Measurements from ENCODE around the gene HSD3B7. TPM values are rescaled to one million over a fixed set of nuclear protein-coding genes. Genes with fewer than 3 reads are reported as not detected.

The HSD3B7 gene
- total and polyA plus RNA-seq, 10 of the 15 experiments (the other 5 are each of a cell fraction or from before 2014, with no cell fraction given), result 0.18 to 1.8 (median 0.48) TPM; not detected in 1

DNA sequence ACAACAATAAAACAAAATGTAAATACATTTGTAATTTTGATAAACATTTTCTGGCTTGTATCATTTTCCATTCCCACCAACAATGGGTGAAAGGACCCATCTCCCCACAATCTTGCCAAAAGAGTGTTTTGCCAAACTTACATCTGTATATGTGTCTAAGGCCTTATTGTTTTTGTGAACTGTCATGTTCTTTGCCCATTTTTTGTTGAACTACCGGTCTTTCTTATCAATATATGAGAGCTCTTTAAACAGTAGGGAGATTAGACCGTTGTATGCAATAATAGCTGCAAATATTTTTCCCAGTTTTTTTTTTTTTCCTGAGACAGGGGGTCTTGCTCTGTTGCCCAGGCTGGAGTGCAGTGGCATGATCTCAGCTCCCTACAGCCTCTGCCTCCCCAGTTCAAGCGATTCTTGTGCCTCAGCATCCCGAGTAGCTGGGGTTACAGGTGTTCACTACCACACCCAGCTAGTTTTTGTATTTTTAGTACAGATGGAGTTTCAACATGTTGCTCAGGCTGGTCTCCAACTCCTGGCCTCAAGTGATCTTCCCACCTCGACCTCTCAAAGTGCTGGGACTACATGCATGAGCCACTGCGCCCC, 38.7 kb downstream of the HSD3B7 start:
- ChIA-PET POLR2A (no interaction called here), RAD21 (ENCODE audit: unreplicated experiment) (interaction anchor here (0.6 to 1.5 kb wide), 4 partner anchors 27 to 69 kb away, joined by 3 to 4 read pairs (median 3); partner anchors contain the start of gene HSD3B7), CTCF (no interaction called here), SMC1A (ENCODE audit: uncharacterized antibody, unreplicated experiment) (no interaction called here)
- H3K9ac ChIP-seq (ENCODE audit: control insufficient read depth, insufficient read depth, low read length), result no peak overlapping the region
- no TSS peak for BruUV-seq (replicated peaks)
- no peaks in the 10 kb centered on the region for H3K4me1 ChIP-seq (ENCODE audit: control insufficient read depth, insufficient read depth, low read length)
- H2AFZ ChIP-seq (ENCODE audit: control insufficient read depth, low read depth, low read length), result no peak overlapping the region
- H3K27ac ChIP-seq (ENCODE audit: control insufficient read depth, insufficient read depth), result no peak overlapping the region
- 42% methylated on average over 6 of the region's 6 CpGs for WGBS (ENCODE audit: insufficient coverage, insufficient replicate concordance, low lambda C conversion rate, missing lambda C conversion rate)
- TF ChIP-seq FOXK2 (IDR thresholded peaks at IDR 0.05), result no peak
- TF ChIP-seq, protein P1, sequence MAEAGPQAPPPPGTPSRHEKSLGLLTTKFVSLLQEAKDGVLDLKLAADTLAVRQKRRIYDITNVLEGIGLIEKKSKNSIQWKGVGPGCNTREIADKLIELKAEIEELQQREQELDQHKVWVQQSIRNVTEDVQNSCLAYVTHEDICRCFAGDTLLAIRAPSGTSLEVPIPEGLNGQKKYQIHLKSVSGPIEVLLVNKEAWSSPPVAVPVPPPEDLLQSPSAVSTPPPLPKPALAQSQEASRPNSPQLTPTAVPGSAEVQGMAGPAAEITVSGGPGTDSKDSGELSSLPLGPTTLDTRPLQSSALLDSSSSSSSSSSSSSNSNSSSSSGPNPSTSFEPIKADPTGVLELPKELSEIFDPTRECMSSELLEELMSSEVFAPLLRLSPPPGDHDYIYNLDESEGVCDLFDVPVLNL (IDR thresholded peaks at IDR 0.05; ENCODE audit: low read depth, low read length), result no peak
- no peak for TF ChIP-seq ZNF622 (IDR thresholded peaks at IDR 0.05)
- TF ChIP-seq SREBF2 (IDR thresholded peaks at IDR 0.05; ENCODE audit: low read length), result no peak
- no peak for TF ChIP-seq HDGF (IDR thresholded peaks at IDR 0.05)
- no peak for TF ChIP-seq HDAC2 (IDR thresholded peaks at IDR 0.05)
- no peak for TF ChIP-seq MEF2A (IDR thresholded peaks at IDR 0.05; ENCODE audit: insufficient read depth, low read depth, low read length)
- TF ChIP-seq, protein P2, sequence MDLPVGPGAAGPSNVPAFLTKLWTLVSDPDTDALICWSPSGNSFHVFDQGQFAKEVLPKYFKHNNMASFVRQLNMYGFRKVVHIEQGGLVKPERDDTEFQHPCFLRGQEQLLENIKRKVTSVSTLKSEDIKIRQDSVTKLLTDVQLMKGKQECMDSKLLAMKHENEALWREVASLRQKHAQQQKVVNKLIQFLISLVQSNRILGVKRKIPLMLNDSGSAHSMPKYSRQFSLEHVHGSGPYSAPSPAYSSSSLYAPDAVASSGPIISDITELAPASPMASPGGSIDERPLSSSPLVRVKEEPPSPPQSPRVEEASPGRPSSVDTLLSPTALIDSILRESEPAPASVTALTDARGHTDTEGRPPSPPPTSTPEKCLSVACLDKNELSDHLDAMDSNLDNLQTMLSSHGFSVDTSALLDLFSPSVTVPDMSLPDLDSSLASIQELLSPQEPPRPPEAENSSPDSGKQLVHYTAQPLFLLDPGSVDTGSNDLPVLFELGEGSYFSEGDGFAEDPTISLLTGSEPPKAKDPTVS (IDR thresholded peaks at IDR 0.05; ENCODE audit: low read depth, low read length), result no peak
- TF ChIP-seq GATAD2B (conservative IDR thresholded peaks at IDR 0.05; ENCODE audit: low read depth), result no peak
- no peak for TF ChIP-seq SIN3A (IDR thresholded peaks at IDR 0.05; ENCODE audit: low read depth, low read length)
- no peak for TF ChIP-seq BACH1 (IDR thresholded peaks at IDR 0.05; ENCODE audit: borderline replicate concordance)
- no peak for TF ChIP-seq ZBED1 (IDR thresholded peaks at IDR 0.05; ENCODE audit: borderline replicate concordance)
- no peak for TF ChIP-seq SMARCA5 (IDR thresholded peaks at IDR 0.05)
- no peak for TF ChIP-seq RFX5 (IDR thresholded peaks at IDR 0.05; ENCODE audit: low read depth, low read length)
- TF ChIP-seq MYB (IDR thresholded peaks at IDR 0.05; ENCODE audit: borderline replicate concordance, low read depth, low read length), result no peak
- TF ChIP-seq, protein P3, sequence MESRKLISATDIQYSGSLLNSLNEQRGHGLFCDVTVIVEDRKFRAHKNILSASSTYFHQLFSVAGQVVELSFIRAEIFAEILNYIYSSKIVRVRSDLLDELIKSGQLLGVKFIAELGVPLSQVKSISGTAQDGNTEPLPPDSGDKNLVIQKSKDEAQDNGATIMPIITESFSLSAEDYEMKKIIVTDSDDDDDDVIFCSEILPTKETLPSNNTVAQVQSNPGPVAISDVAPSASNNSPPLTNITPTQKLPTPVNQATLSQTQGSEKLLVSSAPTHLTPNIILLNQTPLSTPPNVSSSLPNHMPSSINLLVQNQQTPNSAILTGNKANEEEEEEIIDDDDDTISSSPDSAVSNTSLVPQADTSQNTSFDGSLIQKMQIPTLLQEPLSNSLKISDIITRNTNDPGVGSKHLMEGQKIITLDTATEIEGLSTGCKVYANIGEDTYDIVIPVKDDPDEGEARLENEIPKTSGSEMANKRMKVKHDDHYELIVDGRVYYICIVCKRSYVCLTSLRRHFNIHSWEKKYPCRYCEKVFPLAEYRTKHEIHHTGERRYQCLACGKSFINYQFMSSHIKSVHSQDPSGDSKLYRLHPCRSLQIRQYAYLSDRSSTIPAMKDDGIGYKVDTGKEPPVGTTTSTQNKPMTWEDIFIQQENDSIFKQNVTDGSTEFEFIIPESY (IDR thresholded peaks at IDR 0.05), result no peak
- no peak for TF ChIP-seq SUPT20H (IDR thresholded peaks at IDR 0.05; ENCODE audit: borderline replicate concordance, control insufficient read depth, low read depth, low read length)
- no peak for TF ChIP-seq TCF7 (IDR thresholded peaks at IDR 0.05; ENCODE audit: borderline replicate concordance)
- no peak for TF ChIP-seq YY1 (IDR thresholded peaks at IDR 0.05; ENCODE audit: low read depth, low read length)
- no peak for TF ChIP-seq CEBPB (IDR thresholded peaks at IDR 0.05; ENCODE audit: borderline replicate concordance in 1 of 2, low read depth in 2 of 2, low read length in 2 of 2)
- H3K4me2 ChIP-seq (ENCODE audit: control insufficient read depth, insufficient read depth), result no peak overlapping the region
- no peak for ATAC-seq
- no peak for DNase-seq (ENCODE audit: low read depth, low spot score)
- H3K36me3 ChIP-seq (ENCODE audit: control insufficient read depth in 2 of 2, insufficient read depth in 2 of 2, low read length in 1 of 2), result no peaks in the 10 kb centered on the region
- in situ Hi-C loops (cut with MboI), result no loop called here
- no peak overlapping the region for H3K4me3 ChIP-seq
- H3K79me2 ChIP-seq (ENCODE audit: control insufficient read depth, insufficient read depth, low read length), result no peaks in the 10 kb centered on the region
- no peak for FAIRE-seq
- no peaks in the 10 kb centered on the region for H4K20me1 ChIP-seq (ENCODE audit: control insufficient read depth, insufficient read depth)
- no peaks in the 10 kb centered on the region for H3K9me3 ChIP-seq (replicated peaks; ENCODE audit: control insufficient read depth, insufficient read depth, low read length)
- no peaks in the 10 kb centered on the region for H3K27me3 ChIP-seq (replicated peaks in 1 of 2; ENCODE audit: control insufficient read depth in 2 of 2, insufficient read depth in 2 of 2, low read length in 1 of 2)
- intact Hi-C loops (cut with micrococcal nuclease; ENCODE audit: unreplicated experiment), result no loop called here
